PFSK-1 (cell line): Measurements from ENCODE around the gene MYOM3.

ENCODE experiments used
- FOXP2 ChIP-seq: optimal IDR thresholded peaks from 2 replicates; pipeline ENCODE3; 2011; ENCODE audit warnings: borderline replicate concordance, control low read depth, inconsistent platforms; ENCODE audit not compliant: insufficient read depth; ENCODE audit errors: extremely low read length, extremely low read depth
- POLR2AphosphoS5 ChIP-seq: IDR thresholded peaks from 2 replicates; pipeline ENCODE4 v1.6.1; 2012; ENCODE audit warnings: low read depth, mild to moderate bottlenecking, control low read depth, low read length, moderate library complexity
- REST ChIP-seq, 2 experiments: IDR thresholded peaks; 2 replicates each; pipeline versions ENCODE4 v1.6.1 to v1.8.0; 2011 to 2012; ENCODE audit warnings: low read depth in 2 of 2, low read length in 2 of 2, control low read depth in 1 of 2, inconsistent platforms in 1 of 2, mild to moderate bottlenecking in 1 of 2, moderate library complexity in 1 of 2; ENCODE audit not compliant: insufficient read depth in 1 of 2
- SIN3A ChIP-seq: IDR thresholded peaks from 2 replicates; pipeline ENCODE4 v1.6.1; 2012; ENCODE audit warnings: mild to moderate bottlenecking, low read length, moderate library complexity, borderline replicate concordance; ENCODE audit not compliant: insufficient read depth
- TAF1 ChIP-seq: IDR thresholded peaks from 2 replicates; pipeline ENCODE4 v1.6.1; 2012; ENCODE audit warnings: low read length, control low read depth, borderline replicate concordance; ENCODE audit not compliant: insufficient read depth

- no peak for TF ChIP-seq SIN3A
- TF ChIP-seq TAF1, result no peak
- no peak for TF ChIP-seq REST (IDR thresholded peaks at IDR 0.05; ENCODE audit: insufficient read depth in 1 of 2, low read depth in 2 of 2, low read length in 2 of 2)
- no peak for TF ChIP-seq POLR2AphosphoS5
- no peak for TF ChIP-seq FOXP2
Observed at GRCh38 chr1:24125456-24125855, 13.5 kb upstream of the MYOM3 start.
